Transverse colon (tissue), 4 donors: ENCODE data around the gene FOXO1. TPM values are rescaled to one million over a fixed set of nuclear protein-coding genes. Genes with fewer than 3 reads are reported as not detected.

Experiments used
- DNase-seq: peaks from one replicate; pipeline ENCODE4 v3.0.0-alpha.2; 2019
- H3K27ac ChIP-seq, 4 donors: fragments of 200-600 bp; sonication (generic); 2 replicates each; pipeline ENCODE4 v1.5.1; 2016 to 2018; ENCODE audit warnings: inconsistent platforms in 4 of 4
- H3K27me3 ChIP-seq: fragments of 200-600 bp; sonication (generic); 2 replicates; pipeline ENCODE4 v1.5.1; 2017; ENCODE audit warnings: inconsistent platforms
- H3K36me3 ChIP-seq, 4 donors: fragments of 200-600 bp; sonication (generic); 2 replicates each; pipeline ENCODE4 v1.5.1; 2017 to 2019; ENCODE audit warnings: inconsistent platforms in 4 of 4
- H3K4me1 ChIP-seq, 4 donors: fragments of 200-600 bp; sonication (generic); 2 replicates each; pipeline ENCODE4 v1.5.1; 2017 to 2020; ENCODE audit warnings: inconsistent platforms in 4 of 4
- H3K4me3 ChIP-seq, 4 donors: fragments of 200-600 bp; sonication (generic); 1 replicate in 1 of 4; 2 replicates in 3 of 4; pipeline versions ENCODE4 v1.5.1 to v1.6.1; 2017 to 2019; ENCODE audit warnings: inconsistent platforms in 4 of 4
- H3K9me3 ChIP-seq, 2 donors: fragments of 200-600 bp; sonication (generic); 2 replicates each; pipeline ENCODE4 v1.5.1; 2017 to 2019; ENCODE audit warnings: inconsistent platforms in 2 of 2
- CTCF ChIP-seq, 5 experiments: fragments of 200-600 bp in 3 of 5; fragments of 450-650 bp in 2 of 5; sonication (generic) in 3 of 5; IDR thresholded peaks; 1 replicate in 2 of 5; 2 replicates in 3 of 5; pipeline ENCODE4 v1.5.1; 2016 to 2017; ENCODE audit warnings: antibody characterized with exemption in 5 of 5, inconsistent platforms in 3 of 5, mild to moderate bottlenecking in 2 of 5, moderate library complexity in 1 of 5
- EP300 ChIP-seq: sonication (generic); formaldehyde crosslinking; IDR thresholded peaks from one replicate; pipeline ENCODE4 v1.6.1; 2017; ENCODE audit warnings: antibody characterized with exemption, low read depth
- POLR2A ChIP-seq: fragments of 450-650 bp; IDR thresholded peaks from one replicate; pipeline ENCODE4 v1.6.1; 2016; ENCODE audit warnings: antibody characterized with exemption, mild to moderate bottlenecking, moderate library complexity
- POLR2AphosphoS5 ChIP-seq, 3 donors: sonication (generic); formaldehyde crosslinking; IDR thresholded peaks; one replicate each; pipeline ENCODE4 v1.6.1; 2016; ENCODE audit warnings: antibody characterized with exemption in 3 of 3
- WGBS, 2 donors: methylation state at CpG; one replicate each; pipeline ENCODE4 v1.1.5; 2018; ENCODE audit warnings: low coverage in 1 of 2; 5-methylcytosine and 5-hydroxymethylcytosine counted together
- in situ Hi-C, 4 donors: fragments of 200-750 bp; cut with MboI; loops; one replicate each; pipeline versions ENCODE4 v1.15.0 to v1.15.1; 2017; ENCODE audit warnings: low sequenced_read_pairs in 3 of 4, low pct_ligation_motif_present in 1 of 4, low pct_unique_long_range_greater_than_20kb in 1 of 4
- intact Hi-C: fragments of 100-400 bp; cut with DNase I; formaldehyde crosslinking; loops from one replicate; pipeline ENCODE4 v1.15.1; 2023; ENCODE audit warnings: low total_unique reads
- total RNA-seq, 4 donors: library from RNA; depleted of rRNA; stranded (reverse); fragments of >200 nt; gene quantifications; one replicate each; pipeline ENCODE4 v1.1.0, GENCODE V29; 2016

The FOXO1 gene
- total RNA-seq, 4 donors from 2014 or later, result 19.1 to 48.9 (median 38.3) TPM

- in situ Hi-C loops (no loop called here), intact Hi-C loops (no loop called here)
- 92 to 94% methylated on average over 6 to 11 of the region's 11 CpGs for WGBS, 2 donors
- Histone ChIP-seq H3K4me3 (no peak overlapping the region), H3K4me1 (peaks cover 0 to 6% (median 0%) of the 10 kb centered on the region in 4 donors), H3K36me3 (no peaks in the 10 kb centered on the region), H3K27ac (no peak overlapping the region), H3K9me3 (no peaks in the 10 kb centered on the region), H3K27me3 (no peaks in the 10 kb centered on the region)
- no peak for DNase-seq
- TF ChIP-seq CTCF (IDR thresholded peaks at IDR 0.05) (no peak), POLR2A (no peak), EP300 (no peak), POLR2AphosphoS5 (IDR thresholded peaks at IDR 0.05) (no peak)
Measured at GRCh38 chr13:40506592-40507446, 159.6 kb downstream of the FOXO1 start.

Other genes with a start within 250 kb of the FOXO1 start
- gene MRPS31, start 104.5 kb upstream of the FOXO1 start, total RNA-seq, result 10 to 100 TPM; 16.1 to 50.2 (median 25.0) TPM
- 10 to 100 TPM in 2 of 4 donors, 1 to 10 TPM in 2; 3.0 to 30.6 (median 10.1) TPM for gene SLC25A15, start 123.0 kb upstream of the FOXO1 start, total RNA-seq